HepG2 (cell line): Measurements from ENCODE around the gene PKIG. TPM values are rescaled to one million over a fixed set of nuclear protein-coding genes. Genes with fewer than 3 reads are reported as not detected.

Experiments
- ATAC-seq: fragments of 200-7000 bp; cut with Tn5 transposase; 3 replicates; pipeline ENCODE4 v1.9.1; 2020; ENCODE audit warnings: mild to moderate bottlenecking, moderate library complexity
- BruUV-seq: library from RNA; stranded (reverse); fragments of 400-500 nt; replicated peaks from 2 replicates; lab custom pipeline; 2021; lab: Mats Ljungman, UMichigan
- CTCF ChIA-PET: fragments of 300-600 bp; formaldehyde crosslinking; extraction: SDS; loops from one replicate; lab custom pipeline; 2021; ENCODE audit warnings: low total read pairs, inconsistent platforms, low intra/inter-chr PET ratio; lab: Yijun Ruan, JAX
- POLR2A ChIA-PET: fragments of 350-600 bp; sonication (Branson Sonifier 250); formaldehyde crosslinking; loops from one replicate; lab custom pipeline; 2020; ENCODE audit warnings: antibody characterized with exemption, inconsistent platforms; lab: Yijun Ruan, JAX
- DNase-seq: peaks from one replicate; pipeline ENCODE4 v3.0.0-alpha.2; 2015; ENCODE audit warnings: low spot score
- FAIRE-seq: peaks from 3 replicates; lab custom pipeline; 2011; peaks lifted over from hg19 to GRCh38; lab: Jason Lieb, UNC
- H2AFZ ChIP-seq: one replicate; pipeline ENCODE4 v1.6.1; 2011; ENCODE audit warnings: low read length, inconsistent platforms
- H3K27ac ChIP-seq: fragments of 300-600 bp; 3 replicates; pipeline ENCODE4 v1.8.0; 2011; ENCODE audit warnings: mixed run types, mild to moderate bottlenecking, mixed read lengths, low read length, inconsistent platforms; ENCODE audit not compliant: insufficient read depth; ENCODE audit errors: extremely low read length
- H3K27me3 ChIP-seq, 2 experiments: fragments of 200-600 bp in 1 of 2; 2 replicates in 1 of 2; 3 replicates in 1 of 2; pipeline versions ENCODE4 v1.6.0 to v1.8.0; 2011; ENCODE audit warnings: low read length in 2 of 2, mild to moderate bottlenecking in 2 of 2, moderate library complexity in 2 of 2, inconsistent platforms in 1 of 2; ENCODE audit not compliant: insufficient read depth in 2 of 2, control insufficient read depth in 1 of 2
- H3K36me3 ChIP-seq, 2 experiments: fragments of 200-600 bp in 1 of 2; replicated peaks in 1 of 2; 2 replicates in 1 of 2; 3 replicates in 1 of 2; pipeline versions ENCODE4 v1.5.1 to v1.8.0; 2011; ENCODE audit warnings: low read length in 2 of 2, inconsistent platforms in 1 of 2; ENCODE audit not compliant: insufficient read depth in 2 of 2, control insufficient read depth in 1 of 2
- H3K4me1 ChIP-seq: 2 replicates; pipeline ENCODE4 v1.5.1; 2012; ENCODE audit warnings: low read length, inconsistent platforms; ENCODE audit not compliant: insufficient read depth
- H3K4me2 ChIP-seq: 2 replicates; pipeline ENCODE4 v1.6.0; 2011; ENCODE audit warnings: low read depth, low read length, inconsistent platforms
- H3K4me3 ChIP-seq, 3 experiments: fragments of 200-600 bp in 1 of 3; sonication (generic), shearing (Covaris generic) in 1 of 3; replicated peaks in 1 of 3; 2 replicates each; pipeline ENCODE4 v1.5.1; 2011 to 2016; ENCODE audit warnings: low read length in 3 of 3, inconsistent platforms in 2 of 3, low read depth in 2 of 3, mild to moderate bottlenecking in 2 of 3, control low read depth in 1 of 3, mixed read lengths in 1 of 3; ENCODE audit not compliant: insufficient read depth in 1 of 3
- H3K79me2 ChIP-seq: one replicate; pipeline ENCODE4 v1.6.1; 2011; ENCODE audit warnings: low read length, inconsistent platforms; ENCODE audit not compliant: insufficient read depth
- H3K9ac ChIP-seq: 2 replicates; pipeline ENCODE4 v1.6.0; 2011; ENCODE audit warnings: mild to moderate bottlenecking, low read depth, low read length, inconsistent platforms; ENCODE audit not compliant: insufficient read depth
- H3K9me3 ChIP-seq: 2 replicates; pipeline ENCODE4 v1.5.1; 2012; ENCODE audit warnings: mild to moderate bottlenecking, low read length
- H4K20me1 ChIP-seq: 2 replicates; pipeline ENCODE4 v1.6.0; 2011; ENCODE audit warnings: inconsistent platforms, mild to moderate bottlenecking, low read length, moderate library complexity; ENCODE audit not compliant: insufficient read depth
- ARNT2 ChIP-seq: sonication (generic); formaldehyde crosslinking; IDR thresholded peaks from 2 replicates; pipeline ENCODE4 v1.8.0; 2022; ENCODE audit warnings: mild to moderate bottlenecking, low read depth, missing genetic modification reagents, moderate library complexity
- CBFB ChIP-seq: sonication (generic); formaldehyde crosslinking; IDR thresholded peaks from 2 replicates; pipeline ENCODE4 v1.4.0; 2020; ENCODE audit warnings: missing genetic modification reagents
- HNRNPK ChIP-seq: fragments of 200-400 bp; formaldehyde crosslinking; IDR thresholded peaks from 2 replicates; pipeline ENCODE4 v1.6.1; 2018; ENCODE audit warnings: low read length, low read depth, moderate library complexity, mild to moderate bottlenecking; ENCODE audit not compliant: poor library complexity, severe bottlenecking
- HNRNPL ChIP-seq: fragments of 200-400 bp; formaldehyde crosslinking; IDR thresholded peaks from 2 replicates; pipeline ENCODE4 v1.6.1; 2017; ENCODE audit warnings: mild to moderate bottlenecking, low read depth, low read length
- HOXA3 ChIP-seq: sonication (generic); formaldehyde crosslinking; IDR thresholded peaks from 2 replicates; pipeline ENCODE4 v1.5.0; 2020; ENCODE audit warnings: missing genetic modification reagents
- JUN ChIP-seq: sonication (generic); formaldehyde crosslinking; IDR thresholded peaks from 2 replicates; pipeline ENCODE4 v1.4.0; 2020; ENCODE audit warnings: mild to moderate bottlenecking, missing genetic modification reagents
- MXD4 ChIP-seq: IDR thresholded peaks from 2 replicates; pipeline ENCODE4 v1.6.1; 2016; ENCODE audit warnings: mild to moderate bottlenecking, missing biosample characterization, missing genetic modification reagents
- SKI ChIP-seq: fragments of 450-650 bp; IDR thresholded peaks from one replicate; pipeline ENCODE4 v1.6.1; 2018; ENCODE audit warnings: mild to moderate bottlenecking; ENCODE audit not compliant: partially characterized antibody
- SMC3 ChIP-seq: IDR thresholded peaks from 2 replicates; pipeline ENCODE4 v1.6.1; 2011; ENCODE audit warnings: low read length, improper control_type of control experiment
- SRSF9 ChIP-seq: fragments of 200-400 bp; formaldehyde crosslinking; IDR thresholded peaks from 2 replicates; pipeline ENCODE4 v1.6.1; 2018; ENCODE audit warnings: borderline replicate concordance, mild to moderate bottlenecking, low read depth, low read length; ENCODE audit not compliant: insufficient read depth, poor library complexity, severe bottlenecking
- SRY ChIP-seq: sonication (generic); formaldehyde crosslinking; IDR thresholded peaks from 2 replicates; pipeline ENCODE4 v1.8.0; 2022; ENCODE audit warnings: mild to moderate bottlenecking, missing genetic modification reagents
- SSRP1 ChIP-seq: IDR thresholded peaks from 2 replicates; pipeline ENCODE4 v1.6.1; 2016; ENCODE audit warnings: control low read depth
- ZNF329 ChIP-seq: sonication (generic); formaldehyde crosslinking; IDR thresholded peaks from 2 replicates; pipeline ENCODE4 v1.9.0; 2021; ENCODE audit warnings: low read depth, mild to moderate bottlenecking, missing genetic modification reagents
- ZNF441 ChIP-seq: sonication (generic); formaldehyde crosslinking; IDR thresholded peaks from 2 replicates; pipeline ENCODE4 v1.7.0; 2021; ENCODE audit warnings: missing genetic modification reagents, borderline replicate concordance
- ZNF451 ChIP-seq: sonication (generic); formaldehyde crosslinking; IDR thresholded peaks from 2 replicates; pipeline ENCODE4 v1.5.0; 2020; ENCODE audit warnings: mild to moderate bottlenecking, missing genetic modification reagents
- ZNF460 ChIP-seq: sonication (generic); formaldehyde crosslinking; IDR thresholded peaks from 2 replicates; pipeline ENCODE4 v1.5.1; 2020; ENCODE audit warnings: missing genetic modification reagents, mild to moderate bottlenecking, borderline replicate concordance
- ZNF558 ChIP-seq: sonication (generic); formaldehyde crosslinking; IDR thresholded peaks from 2 replicates; pipeline ENCODE4 v1.9.0; 2022; ENCODE audit warnings: mild to moderate bottlenecking, missing genetic modification reagents, borderline replicate concordance
- ZNF674 ChIP-seq: sonication (generic); formaldehyde crosslinking; IDR thresholded peaks from 2 replicates; pipeline ENCODE4 v1.5.0; 2020; ENCODE audit warnings: low read depth, mild to moderate bottlenecking, missing genetic modification reagents
- ZNF773 ChIP-seq: sonication (generic); formaldehyde crosslinking; IDR thresholded peaks from 2 replicates; pipeline ENCODE4 v1.4.0; 2020; ENCODE audit warnings: missing genetic modification reagents, borderline replicate concordance
- ZNF792 ChIP-seq: IDR thresholded peaks from 2 replicates; pipeline ENCODE4 v1.6.1; 2016
- ZNF816 ChIP-seq: sonication (generic); formaldehyde crosslinking; IDR thresholded peaks from 2 replicates; pipeline ENCODE4 v1.8.0; 2022; ENCODE audit warnings: missing genetic modification reagents, mild to moderate bottlenecking, borderline replicate concordance
- whole genome bisulfite sequencing: methylation state at CpG from one replicate; pipeline ENCODE4 v1.1.6; 2017; ENCODE audit warnings: low lambda C conversion rate; 5-methylcytosine and 5-hydroxymethylcytosine counted together
- in situ Hi-C: cut with HindIII; loops from 2 replicates; pipeline ENCODE4 v1.10.0; 2017; ENCODE audit warnings: low pct_unique_long_range_greater_than_20kb; ENCODE audit not compliant: extremely low pct_ligation_motif_present
- intact Hi-C: fragments of 100-400 bp; cut with micrococcal nuclease; formaldehyde crosslinking; loops from one replicate; pipeline ENCODE4 v1.10.0; 2022; ENCODE audit not compliant: unreplicated experiment
- polyA plus RNA-seq, 8 experiments: library from polyadenylated mRNA; depleted of rRNA in 3 of 8; stranded (reverse) in 7 of 8; unstranded in 1 of 8; fragments of >200 nt; fragmentation: Illumina TruSeq in 4 of 8; extraction: Trizol in 4 of 8; gene quantifications; 2 replicates each; pipeline versions ENCODE4 v1.2.1 to v1.2.3, GENCODE V29; 2011 to 2016; ENCODE audit warnings: low read depth in 4 of 8, missing spikeins in 1 of 8, mixed read lengths in 1 of 8; ENCODE audit not compliant: insufficient read depth in 1 of 8
- total RNA-seq, 5 experiments: library from RNA; depleted of rRNA; stranded (reverse); fragments of >200 nt; fragmentation: Illumina TruSeq; extraction: Trizol; gene quantifications; 2 replicates each; pipeline ENCODE4 v1.2.3, GENCODE V29; 2016; ENCODE audit warnings: low read depth in 1 of 5
- TF ChIP-seq, protein P1 (sequence below): sonication (generic); formaldehyde crosslinking; IDR thresholded peaks from 2 replicates; pipeline ENCODE4 v1.4.0; 2020; ENCODE audit warnings: missing genetic modification reagents
- TF ChIP-seq, protein P2 (sequence below): sonication (generic); formaldehyde crosslinking; IDR thresholded peaks from 2 replicates; pipeline ENCODE4 v1.4.0; 2020; ENCODE audit warnings: mild to moderate bottlenecking, low read depth, missing genetic modification reagents
- TF ChIP-seq, protein P3 (sequence below): sonication (generic); formaldehyde crosslinking; IDR thresholded peaks from 2 replicates; pipeline ENCODE4 v1.4.0; 2020; ENCODE audit warnings: low read depth, mild to moderate bottlenecking, missing genetic modification reagents

Gene PKIG
- total and polyA plus RNA-seq, 2 of the 13 experiments (the other 11 are each of a cell fraction or from before 2014, with no cell fraction given) = 30.8 to 44.5 TPM

DNA sequence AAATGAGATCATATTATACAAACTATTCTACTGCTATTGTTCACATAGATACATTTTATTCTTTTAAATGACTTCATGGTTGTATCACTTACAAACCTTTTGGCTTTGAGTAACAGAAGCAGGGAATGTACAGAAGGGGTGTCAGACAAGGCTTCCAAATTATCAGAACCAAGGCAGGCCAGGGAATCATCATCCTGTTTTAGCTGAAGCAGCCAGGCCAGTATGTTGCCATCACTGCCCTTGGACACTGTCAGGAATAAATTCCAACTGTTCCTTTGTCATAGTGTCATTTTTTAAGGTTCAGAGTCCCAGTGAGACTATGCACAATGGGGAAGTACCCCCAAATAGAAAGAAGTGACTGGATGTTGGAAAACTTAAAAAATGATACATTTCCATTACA, 23.1 kb upstream of the PKIG start (continued):
- TF ChIP-seq, protein P1, sequence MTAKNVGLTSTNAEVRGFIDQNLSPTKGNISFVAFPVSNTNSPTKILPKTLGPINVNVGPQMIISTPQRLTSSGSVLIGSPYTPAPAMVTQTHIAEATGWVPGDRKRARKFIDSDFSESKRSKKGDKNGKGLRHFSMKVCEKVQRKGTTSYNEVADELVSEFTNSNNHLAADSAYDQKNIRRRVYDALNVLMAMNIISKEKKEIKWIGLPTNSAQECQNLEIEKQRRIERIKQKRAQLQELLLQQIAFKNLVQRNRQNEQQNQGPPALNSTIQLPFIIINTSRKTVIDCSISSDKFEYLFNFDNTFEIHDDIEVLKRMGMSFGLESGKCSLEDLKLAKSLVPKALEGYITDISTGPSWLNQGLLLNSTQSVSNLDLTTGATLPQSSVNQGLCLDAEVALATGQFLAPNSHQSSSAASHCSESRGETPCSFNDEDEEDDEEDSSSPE = no peak
- no peak for TF ChIP-seq SRY (CRISPR knock-in tag)
- no peak for TF ChIP-seq ZNF441 (CRISPR knock-in tag)
- no peak for TF ChIP-seq SSRP1 (CRISPR knock-in tag)
- no peak for TF ChIP-seq ZNF558 (CRISPR knock-in tag)
- TF ChIP-seq HOXA3 (CRISPR knock-in tag) = no peak
- no peak for TF ChIP-seq HNRNPK

DNA sequence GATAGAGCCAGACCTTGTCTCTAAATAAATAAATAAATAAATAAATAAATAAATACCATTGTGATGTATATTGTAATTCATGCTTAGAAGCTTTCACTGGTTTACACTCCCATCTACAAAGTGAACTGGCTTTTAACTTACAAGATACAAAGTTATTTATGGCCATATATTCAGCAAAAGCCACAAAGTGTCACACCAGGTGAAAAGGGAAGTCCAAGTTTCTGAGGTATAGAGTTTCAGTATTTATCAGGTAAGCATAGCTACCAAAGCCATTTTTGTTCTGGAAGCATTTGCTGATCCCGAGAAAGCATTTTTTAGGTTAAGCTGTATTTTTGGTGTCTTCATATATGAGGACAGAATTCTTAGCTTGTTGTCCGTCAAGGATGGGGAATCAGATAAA, 22.1 kb upstream of the PKIG start:
- no peaks in the 10 kb centered on the region for H3K4me1 ChIP-seq
- ChIA-PET CTCF (no interaction called here), POLR2A (no interaction called here)
- TF ChIP-seq ZNF451 (no peak), HNRNPL (no peak), ZNF674 (CRISPR knock-in tag) (no peak), CBFB (no peak), SKI (no peak), ARNT2 (no peak), JUN (CRISPR knock-in tag) (no peak), ZNF816 (CRISPR knock-in tag) (no peak), ZNF329 (CRISPR knock-in tag) (no peak), ZNF460 (CRISPR knock-in tag) (no peak), MXD4 (CRISPR knock-in tag) (no peak), ZNF773 (no peak), ZNF792 (CRISPR knock-in tag) (no peak), SMC3 (no peak), SRSF9 (no peak)
- TF ChIP-seq, protein P2, sequence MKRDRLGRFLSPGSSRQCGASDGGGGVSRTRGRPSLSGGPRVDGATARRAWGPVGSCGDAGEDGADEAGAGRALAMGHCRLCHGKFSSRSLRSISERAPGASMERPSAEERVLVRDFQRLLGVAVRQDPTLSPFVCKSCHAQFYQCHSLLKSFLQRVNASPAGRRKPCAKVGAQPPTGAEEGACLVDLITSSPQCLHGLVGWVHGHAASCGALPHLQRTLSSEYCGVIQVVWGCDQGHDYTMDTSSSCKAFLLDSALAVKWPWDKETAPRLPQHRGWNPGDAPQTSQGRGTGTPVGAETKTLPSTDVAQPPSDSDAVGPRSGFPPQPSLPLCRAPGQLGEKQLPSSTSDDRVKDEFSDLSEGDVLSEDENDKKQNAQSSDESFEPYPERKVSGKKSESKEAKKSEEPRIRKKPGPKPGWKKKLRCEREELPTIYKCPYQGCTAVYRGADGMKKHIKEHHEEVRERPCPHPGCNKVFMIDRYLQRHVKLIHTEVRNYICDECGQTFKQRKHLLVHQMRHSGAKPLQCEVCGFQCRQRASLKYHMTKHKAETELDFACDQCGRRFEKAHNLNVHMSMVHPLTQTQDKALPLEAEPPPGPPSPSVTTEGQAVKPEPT (CRISPR knock-in tag) = no peak
- TF ChIP-seq, protein P3, sequence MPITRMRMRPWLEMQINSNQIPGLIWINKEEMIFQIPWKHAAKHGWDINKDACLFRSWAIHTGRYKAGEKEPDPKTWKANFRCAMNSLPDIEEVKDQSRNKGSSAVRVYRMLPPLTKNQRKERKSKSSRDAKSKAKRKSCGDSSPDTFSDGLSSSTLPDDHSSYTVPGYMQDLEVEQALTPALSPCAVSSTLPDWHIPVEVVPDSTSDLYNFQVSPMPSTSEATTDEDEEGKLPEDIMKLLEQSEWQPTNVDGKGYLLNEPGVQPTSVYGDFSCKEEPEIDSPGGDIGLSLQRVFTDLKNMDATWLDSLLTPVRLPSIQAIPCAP (CRISPR knock-in tag) = no peak

More for the DNA sequence above, 22.1 kb upstream of the PKIG start:
- no peaks in the 10 kb centered on the region for H4K20me1 ChIP-seq
- no peak overlapping the region for H2AFZ ChIP-seq
- H3K36me3 ChIP-seq = no peaks in the 10 kb centered on the region
- FAIRE-seq (no peak), DNase-seq (no peak), ATAC-seq (no peak)
- H3K27me3 ChIP-seq = no peaks in the 10 kb centered on the region
- H3K27ac ChIP-seq = no peak overlapping the region
- no peak overlapping the region for H3K9ac ChIP-seq
- H3K79me2 ChIP-seq = peaks cover 2% of the 10 kb centered on the region
- no peaks in the 10 kb centered on the region for H3K9me3 ChIP-seq
- no peak overlapping the region for H3K4me3 ChIP-seq
- in situ Hi-C loops (no loop called here), intact Hi-C loops (no loop called here)
- BruUV-seq = no TSS peak
- 96% methylated on average over 2 of the region's 2 CpGs for WGBS
- no peak overlapping the region for H3K4me2 ChIP-seq
